Testis (tissue), 2 donors: ENCODE data around the gene TMEM233.

Experiments used
- POLR2A ChIP-seq: fragments of 450-650 bp; IDR thresholded peaks from one replicate; pipeline ENCODE4 v1.6.1; 2017; ENCODE audit warnings: antibody characterized with exemption, mild to moderate bottlenecking, moderate library complexity
- TF ChIP-seq, protein P1 (sequence below), 3 experiments: fragments of 450-650 bp in 2 of 3; fragments of 200-600 bp in 1 of 3; sonication (generic) in 1 of 3; IDR thresholded peaks; one replicate each; pipeline ENCODE4 v1.5.1; 2016 to 2019; ENCODE audit warnings: antibody characterized with exemption in 3 of 3, mild to moderate bottlenecking in 2 of 3, moderate library complexity in 1 of 3

DNA sequence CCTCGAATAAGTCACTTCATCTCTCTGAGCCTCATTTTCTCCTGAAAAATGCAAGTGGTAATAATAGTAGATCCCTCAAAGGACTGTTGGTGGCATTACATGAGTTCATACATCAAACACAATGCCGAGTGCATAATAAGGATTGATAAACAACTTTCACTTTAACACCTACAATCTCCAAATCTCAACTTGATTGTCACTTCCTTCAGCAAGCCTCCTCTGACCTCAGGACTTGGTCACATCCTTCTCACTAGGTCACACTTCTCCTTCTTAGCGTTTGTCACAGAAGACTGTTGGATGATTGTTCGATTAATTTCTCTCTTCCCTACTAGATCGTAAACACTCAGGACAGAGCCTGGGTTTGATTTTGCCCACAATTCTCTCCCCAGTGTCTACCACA, 66.5 kb downstream of the TMEM233 start:
- no peak for TF ChIP-seq POLR2A
- TF ChIP-seq, protein P1, sequence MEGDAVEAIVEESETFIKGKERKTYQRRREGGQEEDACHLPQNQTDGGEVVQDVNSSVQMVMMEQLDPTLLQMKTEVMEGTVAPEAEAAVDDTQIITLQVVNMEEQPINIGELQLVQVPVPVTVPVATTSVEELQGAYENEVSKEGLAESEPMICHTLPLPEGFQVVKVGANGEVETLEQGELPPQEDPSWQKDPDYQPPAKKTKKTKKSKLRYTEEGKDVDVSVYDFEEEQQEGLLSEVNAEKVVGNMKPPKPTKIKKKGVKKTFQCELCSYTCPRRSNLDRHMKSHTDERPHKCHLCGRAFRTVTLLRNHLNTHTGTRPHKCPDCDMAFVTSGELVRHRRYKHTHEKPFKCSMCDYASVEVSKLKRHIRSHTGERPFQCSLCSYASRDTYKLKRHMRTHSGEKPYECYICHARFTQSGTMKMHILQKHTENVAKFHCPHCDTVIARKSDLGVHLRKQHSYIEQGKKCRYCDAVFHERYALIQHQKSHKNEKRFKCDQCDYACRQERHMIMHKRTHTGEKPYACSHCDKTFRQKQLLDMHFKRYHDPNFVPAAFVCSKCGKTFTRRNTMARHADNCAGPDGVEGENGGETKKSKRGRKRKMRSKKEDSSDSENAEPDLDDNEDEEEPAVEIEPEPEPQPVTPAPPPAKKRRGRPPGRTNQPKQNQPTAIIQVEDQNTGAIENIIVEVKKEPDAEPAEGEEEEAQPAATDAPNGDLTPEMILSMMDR (IDR thresholded peaks at IDR 0.05): no peak
